ENCODE results near the gene NT5M. TPM values are rescaled to one million over a fixed set of nuclear protein-coding genes. Genes with fewer than 3 reads are reported as not detected.

NT5M gene
- total and polyA plus RNA-seq, 4 experiments from 2014 or later = 0.37 to 2.9 (median 2.0) TPM

- ChIA-PET POLR2A (ENCODE audit: partially characterized antibody) (no interaction called here), CTCF (ENCODE audit: partially characterized antibody) (interaction anchor here (0.6 kb wide), 1 partner anchor 230 kb away, joined by 4 read pairs; no protein-coding TSS in a partner anchor)
- no peak overlapping the region for H3K27ac ChIP-seq (ENCODE audit: low read depth, low read length)
- H3K4me1 ChIP-seq (ENCODE audit: insufficient read depth, low read length) = no peaks in the 10 kb centered on the region
- no peaks in the 10 kb centered on the region for H3K27me3 ChIP-seq (ENCODE audit: insufficient read depth, low read length)
- DNase-seq = peak in 1 of 5 donors; percentile 11
- Mint-ChIP-seq H3K9me3 (no peaks in the 10 kb centered on the region), H3K27me3 (no peaks in the 10 kb centered on the region), H3K27ac (no peak overlapping the region), H3K4me1 (no peaks in the 10 kb centered on the region), H3K4me3 (no peak overlapping the region), H3K36me3 (no peaks in the 10 kb centered on the region)
- H3K36me3 ChIP-seq (ENCODE audit: insufficient read depth, low read length) = no peaks in the 10 kb centered on the region
- no peak overlapping the region for H3K4me3 ChIP-seq (ENCODE audit: low read length in 2 of 2)
- no peaks in the 10 kb centered on the region for H3K9me3 ChIP-seq (ENCODE audit: control insufficient read depth in 1 of 2, low read length in 2 of 2)
- intact Hi-C loops (cut with micrococcal nuclease) = no loop called here
These were observed 40.1 kb downstream of the NT5M start for GRCh38 chr17:17343160-17343735.

- no peaks in the 10 kb centered on the region for H3K27me3 ChIP-seq (ENCODE audit: insufficient read depth, low read length)
- ChIA-PET POLR2A (ENCODE audit: partially characterized antibody) (no interaction called here), CTCF (ENCODE audit: partially characterized antibody) (interaction anchor here (0.8 to 1.8 kb wide), 2 partner anchors 9 to 10 kb away, joined by 3 to 4 read pairs; no protein-coding TSS in a partner anchor)
- H3K9me3 ChIP-seq (ENCODE audit: control insufficient read depth in 1 of 2, low read length in 2 of 2) = no peaks in the 10 kb centered on the region
- Mint-ChIP-seq H3K4me3 (no peak overlapping the region), H3K27me3 (no peaks in the 10 kb centered on the region), H3K27ac (no peak overlapping the region), H3K9me3 (no peaks in the 10 kb centered on the region), H3K36me3 (no peaks in the 10 kb centered on the region), H3K4me1 (no peaks in the 10 kb centered on the region)
- H3K36me3 ChIP-seq (ENCODE audit: insufficient read depth, low read length) = no peaks in the 10 kb centered on the region
- H3K4me1 ChIP-seq (ENCODE audit: insufficient read depth, low read length) = no peaks in the 10 kb centered on the region
- no peak overlapping the region for H3K4me3 ChIP-seq (ENCODE audit: low read length in 2 of 2)
- no peak for DNase-seq
- no peak overlapping the region for H3K27ac ChIP-seq (ENCODE audit: low read depth, low read length)
- intact Hi-C loops (cut with micrococcal nuclease) = no loop called here
These were observed 40.8 kb downstream of the NT5M start for GRCh38 chr17:17343896-17344506.

GRCh38 chr17:17344507-17345293 lies 41.5 kb downstream of the NT5M start:
- no peak overlapping the region for H3K4me3 ChIP-seq (ENCODE audit: low read length in 2 of 2)
- Mint-ChIP-seq H3K9me3 (no peaks in the 10 kb centered on the region), H3K4me3 (no peak overlapping the region), H3K36me3 (no peaks in the 10 kb centered on the region), H3K27ac (no peak overlapping the region), H3K27me3 (no peaks in the 10 kb centered on the region), H3K4me1 (no peaks in the 10 kb centered on the region)
- no peaks in the 10 kb centered on the region for H3K27me3 ChIP-seq (ENCODE audit: insufficient read depth, low read length)
- no peaks in the 10 kb centered on the region for H3K9me3 ChIP-seq (ENCODE audit: control insufficient read depth in 1 of 2, low read length in 2 of 2)
- no peaks in the 10 kb centered on the region for H3K4me1 ChIP-seq (ENCODE audit: insufficient read depth, low read length)
- CTCF ChIA-PET (ENCODE audit: partially characterized antibody) = interaction anchor here (0.7 to 1.8 kb wide), 3 partner anchors 10 to 109 kb away, joined by 3 to 4 read pairs (median 3); no protein-coding TSS in a partner anchor
- POLR2A ChIA-PET (ENCODE audit: partially characterized antibody) = no interaction called here
- no peak overlapping the region for H3K27ac ChIP-seq (ENCODE audit: low read depth, low read length)
- DNase-seq = peak in 1 of 5 donors; percentile 20
- no peaks in the 10 kb centered on the region for H3K36me3 ChIP-seq (ENCODE audit: insufficient read depth, low read length)
- intact Hi-C loops (cut with micrococcal nuclease) = no loop called here

- H3K9me3 ChIP-seq (ENCODE audit: control insufficient read depth in 1 of 2, low read length in 2 of 2) = no peaks in the 10 kb centered on the region
- Mint-ChIP-seq H3K4me1 (no peaks in the 10 kb centered on the region), H3K27me3 (no peaks in the 10 kb centered on the region), H3K4me3 (no peak overlapping the region), H3K27ac (no peak overlapping the region), H3K9me3 (no peaks in the 10 kb centered on the region), H3K36me3 (no peaks in the 10 kb centered on the region)
- DNase-seq = no peak
- no peaks in the 10 kb centered on the region for H3K4me1 ChIP-seq (ENCODE audit: insufficient read depth, low read length)
- H3K27me3 ChIP-seq (ENCODE audit: insufficient read depth, low read length) = no peaks in the 10 kb centered on the region
- H3K4me3 ChIP-seq (ENCODE audit: low read length in 2 of 2) = no peak overlapping the region
- CTCF ChIA-PET (ENCODE audit: partially characterized antibody) = interaction anchor here (0.7 to 1.8 kb wide), 2 partner anchors 9 to 108 kb away, joined by 3 to 4 read pairs; no protein-coding TSS in a partner anchor
- no peaks in the 10 kb centered on the region for H3K36me3 ChIP-seq (ENCODE audit: insufficient read depth, low read length)
- intact Hi-C loops (cut with micrococcal nuclease) = no loop called here
- POLR2A ChIA-PET (ENCODE audit: partially characterized antibody) = no interaction called here
- H3K27ac ChIP-seq (ENCODE audit: low read depth, low read length) = no peak overlapping the region
These were observed 42.1 kb downstream of the NT5M start for GRCh38 chr17:17345294-17345597.

- Mint-ChIP-seq H3K27ac (peak overlapping the region in 2 of 7 donors; percentile 36 to 41), H3K36me3 (no peaks in the 10 kb centered on the region), H3K4me3 (no peak overlapping the region), H3K27me3 (no peaks in the 10 kb centered on the region), H3K4me1 (no peaks in the 10 kb centered on the region), H3K9me3 (no peaks in the 10 kb centered on the region)
- Histone ChIP-seq H3K36me3 (ENCODE audit: insufficient read depth, low read length) (no peaks in the 10 kb centered on the region), H3K9me3 (ENCODE audit: control insufficient read depth in 1 of 2, low read length in 2 of 2) (no peaks in the 10 kb centered on the region), H3K27me3 (ENCODE audit: insufficient read depth, low read length) (no peaks in the 10 kb centered on the region), H3K4me3 (ENCODE audit: low read length in 2 of 2) (no peak overlapping the region), H3K27ac (ENCODE audit: low read depth, low read length) (no peak overlapping the region), H3K4me1 (ENCODE audit: insufficient read depth, low read length) (no peaks in the 10 kb centered on the region)
- CTCF ChIA-PET (ENCODE audit: partially characterized antibody) = interaction anchor here (0.7 to 1.8 kb wide), 2 partner anchors 8 to 108 kb away, joined by 3 to 4 read pairs; no protein-coding TSS in a partner anchor
- DNase-seq = no peak
- POLR2A ChIA-PET (ENCODE audit: partially characterized antibody) = no interaction called here
- intact Hi-C loops (cut with micrococcal nuclease) = no loop called here
These were observed 42.7 kb downstream of the NT5M start for GRCh38 chr17:17345686-17346427.

- CTCF ChIA-PET (ENCODE audit: partially characterized antibody) = no interaction called here
- H3K27me3 Mint-ChIP-seq = no peaks in the 10 kb centered on the region
These were observed 43.5 kb downstream of the NT5M start for GRCh38 chr17:17346428-17347233.

More at GRCh38 chr17:17346428-17347233, 43.5 kb downstream of the NT5M start:
- H3K9me3 Mint-ChIP-seq = no peaks in the 10 kb centered on the region
- no peak overlapping the region for H3K4me3 Mint-ChIP-seq
- DNase-seq = peak in 1 of 5 donors; percentile 13
- Histone ChIP-seq H3K36me3 (ENCODE audit: insufficient read depth, low read length) (no peaks in the 10 kb centered on the region), H3K4me3 (ENCODE audit: low read length in 2 of 2) (no peak overlapping the region), H3K27ac (ENCODE audit: low read depth, low read length) (no peak overlapping the region), H3K27me3 (ENCODE audit: insufficient read depth, low read length) (no peaks in the 10 kb centered on the region), H3K4me1 (ENCODE audit: insufficient read depth, low read length) (no peaks in the 10 kb centered on the region), H3K9me3 (ENCODE audit: control insufficient read depth in 1 of 2, low read length in 2 of 2) (no peaks in the 10 kb centered on the region)
- POLR2A ChIA-PET (ENCODE audit: partially characterized antibody) = no interaction called here
- H3K36me3 Mint-ChIP-seq = no peaks in the 10 kb centered on the region
- intact Hi-C loops (cut with micrococcal nuclease) = no loop called here
- H3K27ac Mint-ChIP-seq = no peak overlapping the region
- H3K4me1 Mint-ChIP-seq = no peaks in the 10 kb centered on the region
